HG02885 (cell line): ENCODE data around the gene CDK4.
"Not testable (repeated sequence)": the region's sequence is repeated elsewhere in the genome, so short reads cannot be mapped to it uniquely, and the experiment has no call there.

Source experiments
- ATAC-seq: cut with Tn5 transposase; IDR thresholded peaks from one replicate; pipeline ENCODE4 v1.9.1; 2021; ENCODE audit warnings: mild to moderate bottlenecking; ENCODE audit not compliant: unreplicated experiment, poor library complexity

CDK4 gene

GRCh38 chr12:57717846-57718640, 34.1 kb downstream of the CDK4 start:
- ATAC-seq, result no peak

- ATAC-seq, result no peak
These were observed 35.0 kb downstream of the CDK4 start for GRCh38 chr12:57717131-57717530.

- ATAC-seq, result no peak
These were observed 35.8 kb downstream of the CDK4 start for GRCh38 chr12:57716305-57716704.

GRCh38 chr12:57715786-57716185, 36.3 kb downstream of the CDK4 start:
- no peak for ATAC-seq

- ATAC-seq, result not testable (repeated sequence)
These were observed 36.9 kb downstream of the CDK4 start for GRCh38 chr12:57715036-57715748.

GRCh38 chr12:57713209-57713608, 38.9 kb downstream of the CDK4 start:
- no peak for ATAC-seq

GRCh38 chr12:57712701-57713100, 39.4 kb downstream of the CDK4 start:
- ATAC-seq, result no peak

- no peak for ATAC-seq
These were observed 43.8 kb downstream of the CDK4 start for GRCh38 chr12:57708296-57708695.

GRCh38 chr12:57707250-57707649, 44.9 kb downstream of the CDK4 start:
- no peak for ATAC-seq

- no peak for ATAC-seq
These were observed 51.8 kb downstream of the CDK4 start for GRCh38 chr12:57700317-57700716.

GRCh38 chr12:57698414-57698813, 53.7 kb downstream of the CDK4 start:
- no peak for ATAC-seq
